HG02840 (cell line): ENCODE measurements around the gene CCDC8.
"Not testable (repeated sequence)": the region's sequence is repeated elsewhere in the genome, so short reads cannot be mapped to it uniquely, and the experiment has no call there.

Experiments
- ATAC-seq: cut with Tn5 transposase; IDR thresholded peaks from one replicate; pipeline ENCODE4 v1.9.1; 2021; ENCODE audit warnings: mild to moderate bottlenecking, moderate library complexity, moderate number of reproducible peaks; ENCODE audit not compliant: unreplicated experiment, low FRiP score

CCDC8 gene

GRCh38 chr19:46386151-46386550, 27.2 kb downstream of the CCDC8 start:
- ATAC-seq = no peak

- no peak for ATAC-seq
These were observed 27.7 kb downstream of the CCDC8 start for GRCh38 chr19:46385636-46386035.

- ATAC-seq = no peak
These were observed 29.0 kb downstream of the CCDC8 start for GRCh38 chr19:46384396-46384795.

GRCh38 chr19:46383846-46384245, 29.5 kb downstream of the CCDC8 start:
- no peak for ATAC-seq

GRCh38 chr19:46383171-46383815, 30.1 kb downstream of the CCDC8 start:
- no peak for ATAC-seq

- ATAC-seq = no peak
These were observed 31.5 kb downstream of the CCDC8 start for GRCh38 chr19:46381756-46382345.

GRCh38 chr19:46381346-46381745, 32.0 kb downstream of the CCDC8 start:
- no peak for ATAC-seq

GRCh38 chr19:46380690-46381089, 32.7 kb downstream of the CCDC8 start:
- ATAC-seq = no peak

GRCh38 chr19:46378268-46378667, 35.1 kb downstream of the CCDC8 start:
- no peak for ATAC-seq

GRCh38 chr19:46376241-46377153, 36.9 kb downstream of the CCDC8 start:
- ATAC-seq = no peak

GRCh38 chr19:46375476-46376067, 37.8 kb downstream of the CCDC8 start:
- ATAC-seq = not testable (repeated sequence)

GRCh38 chr19:46374536-46375475, 38.6 kb downstream of the CCDC8 start:
- no peak for ATAC-seq

GRCh38 chr19:46373491-46374359, 39.6 kb downstream of the CCDC8 start:
- ATAC-seq = no peak

GRCh38 chr19:46372901-46373490, 40.4 kb downstream of the CCDC8 start:
- ATAC-seq = no peak

GRCh38 chr19:46371371-46371901, 41.9 kb downstream of the CCDC8 start:
- ATAC-seq = no peak

- no peak for ATAC-seq
These were observed 43.5 kb downstream of the CCDC8 start for GRCh38 chr19:46369817-46370216.

GRCh38 chr19:46368116-46368515, 45.2 kb downstream of the CCDC8 start:
- ATAC-seq = no peak

- no peak for ATAC-seq
These were observed 45.9 kb downstream of the CCDC8 start for GRCh38 chr19:46367426-46367825.
